ENCODE data around the gene PEX6. TPM values are rescaled to one million over a fixed set of nuclear protein-coding genes. Genes with fewer than 3 reads are reported as not detected.
A peak's percentile ranks its signal among the peaks of the same experiment; 100 is the strongest.

The PEX6 gene
- total RNA-seq, 4 donors from 2014 or later: 23.7 to 39.9 (median 28.4) TPM

- no peak for DNase-seq
- no peak overlapping the region for H3K4me3 ChIP-seq (replicated peaks in 1 of 3)
- no peaks in the 10 kb centered on the region for H3K27me3 ChIP-seq
- intact Hi-C loops (cut with DNase I): loop anchor here (10.0 kb wide), 1 partner anchor 108 kb away; no protein-coding TSS in a partner anchor
- H3K9me3 ChIP-seq: no peaks in the 10 kb centered on the region
- 88 to 91% methylated on average over 6 of the region's 6 CpGs for WGBS, 2 donors
- TF ChIP-seq POLR2A (IDR thresholded peaks at IDR 0.05): no peak
- TF ChIP-seq, protein P1, sequence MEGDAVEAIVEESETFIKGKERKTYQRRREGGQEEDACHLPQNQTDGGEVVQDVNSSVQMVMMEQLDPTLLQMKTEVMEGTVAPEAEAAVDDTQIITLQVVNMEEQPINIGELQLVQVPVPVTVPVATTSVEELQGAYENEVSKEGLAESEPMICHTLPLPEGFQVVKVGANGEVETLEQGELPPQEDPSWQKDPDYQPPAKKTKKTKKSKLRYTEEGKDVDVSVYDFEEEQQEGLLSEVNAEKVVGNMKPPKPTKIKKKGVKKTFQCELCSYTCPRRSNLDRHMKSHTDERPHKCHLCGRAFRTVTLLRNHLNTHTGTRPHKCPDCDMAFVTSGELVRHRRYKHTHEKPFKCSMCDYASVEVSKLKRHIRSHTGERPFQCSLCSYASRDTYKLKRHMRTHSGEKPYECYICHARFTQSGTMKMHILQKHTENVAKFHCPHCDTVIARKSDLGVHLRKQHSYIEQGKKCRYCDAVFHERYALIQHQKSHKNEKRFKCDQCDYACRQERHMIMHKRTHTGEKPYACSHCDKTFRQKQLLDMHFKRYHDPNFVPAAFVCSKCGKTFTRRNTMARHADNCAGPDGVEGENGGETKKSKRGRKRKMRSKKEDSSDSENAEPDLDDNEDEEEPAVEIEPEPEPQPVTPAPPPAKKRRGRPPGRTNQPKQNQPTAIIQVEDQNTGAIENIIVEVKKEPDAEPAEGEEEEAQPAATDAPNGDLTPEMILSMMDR (IDR thresholded peaks at IDR 0.05): no peak
- peaks cover 28 to 39% of the 10 kb centered on the region in 2 donors for H3K4me1 ChIP-seq
- peaks cover 26 to 33% of the 10 kb centered on the region in 2 donors for H3K36me3 ChIP-seq
- no peak overlapping the region for H3K27ac ChIP-seq
Observed at GRCh38 chr6:43012364-43012763, 33.4 kb upstream of the PEX6 start.

GRCh38 chr6:43011207-43011606 lies 32.2 kb upstream of the PEX6 start:
- Histone ChIP-seq H3K4me3 (replicated peaks in 1 of 3) (no peak overlapping the region), H3K9me3 (no peaks in the 10 kb centered on the region), H3K36me3 (peaks cover 32 to 42% of the 10 kb centered on the region in 2 donors), H3K27me3 (no peaks in the 10 kb centered on the region), H3K27ac (no peak overlapping the region), H3K4me1 (peaks cover 21 to 28% of the 10 kb centered on the region in 2 donors)
- 83 to 93% methylated on average over 6 of the region's 6 CpGs for WGBS, 2 donors
- intact Hi-C loops (cut with DNase I): loop anchor here (10.0 kb wide), 1 partner anchor 106 kb away; no protein-coding TSS in a partner anchor
- DNase-seq: no peak
- TF ChIP-seq, protein P1 (IDR thresholded peaks at IDR 0.05): no peak
- TF ChIP-seq POLR2A (IDR thresholded peaks at IDR 0.05): no peak

DNA sequence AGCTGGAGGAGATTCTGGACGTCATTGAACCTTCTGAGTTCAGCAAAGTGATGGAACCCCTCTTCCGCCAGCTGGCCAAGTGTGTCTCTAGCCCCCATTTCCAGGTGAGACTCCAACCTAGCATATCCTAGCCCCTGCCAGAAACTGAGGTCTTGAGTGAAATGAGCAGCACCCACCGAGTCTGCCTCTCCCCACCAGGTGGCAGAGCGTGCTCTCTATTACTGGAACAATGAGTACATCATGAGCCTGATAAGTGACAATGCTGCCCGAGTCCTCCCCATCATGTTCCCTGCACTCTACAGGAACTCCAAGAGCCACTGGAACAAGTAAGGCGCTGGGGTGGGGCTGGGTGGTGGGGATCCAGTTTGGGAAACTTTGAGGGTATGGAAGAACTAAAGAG lies 30.1 kb upstream of the PEX6 start:
- Histone ChIP-seq H3K9me3 (no peaks in the 10 kb centered on the region), H3K27ac (no peak overlapping the region), H3K4me3 (replicated peaks in 1 of 3) (no peak overlapping the region), H3K4me1 (peaks cover 6 to 12% of the 10 kb centered on the region in 2 donors), H3K36me3 (peaks cover 32 to 42% of the 10 kb centered on the region in 2 donors), H3K27me3 (no peaks in the 10 kb centered on the region)
- intact Hi-C loops (cut with DNase I): no loop called here
- peak; percentile 18 to 22 for DNase-seq
- TF ChIP-seq POLR2A (IDR thresholded peaks at IDR 0.05): no peak
- TF ChIP-seq, protein P1 (IDR thresholded peaks at IDR 0.05): peak in 2 of 6 experiments; percentile 13 to 15
- 75 to 81% methylated on average over 6 of the region's 6 CpGs for WGBS, 2 donors

DNA sequence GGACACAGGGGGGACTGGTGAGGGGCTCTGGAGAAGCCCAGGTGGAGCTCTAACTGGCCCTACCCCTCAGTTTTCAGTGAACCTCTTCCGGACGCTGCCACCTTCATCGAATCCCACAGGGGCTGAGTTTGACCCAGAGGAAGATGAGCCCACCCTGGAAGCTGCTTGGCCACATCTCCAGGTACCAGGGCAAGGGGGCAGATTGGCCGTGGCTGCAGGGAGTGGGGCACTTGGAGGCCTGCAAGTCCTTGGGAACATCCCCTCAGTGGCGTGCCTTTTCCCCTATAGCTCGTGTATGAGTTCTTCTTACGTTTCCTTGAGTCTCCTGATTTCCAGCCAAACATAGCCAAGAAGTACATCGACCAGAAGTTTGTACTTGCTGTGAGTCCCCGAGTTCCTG lies 28.1 kb upstream of the PEX6 start:
- no peak for DNase-seq
- no peak overlapping the region for H3K27ac ChIP-seq
- TF ChIP-seq, protein P1 (IDR thresholded peaks at IDR 0.05): no peak
- TF ChIP-seq POLR2A (IDR thresholded peaks at IDR 0.05): no peak
- peaks cover 32 to 42% of the 10 kb centered on the region in 2 donors for H3K36me3 ChIP-seq
- no peaks in the 10 kb centered on the region for H3K4me1 ChIP-seq
- 93 to 95% methylated on average over 7 to 9 of the region's 9 CpGs for WGBS, 2 donors
- no peaks in the 10 kb centered on the region for H3K9me3 ChIP-seq
- H3K4me3 ChIP-seq (replicated peaks in 1 of 3): no peak overlapping the region
- no peaks in the 10 kb centered on the region for H3K27me3 ChIP-seq
- intact Hi-C loops (cut with DNase I): no loop called here

- intact Hi-C loops (cut with DNase I): no loop called here
- Histone ChIP-seq H3K4me1 (no peaks in the 10 kb centered on the region), H3K27me3 (no peaks in the 10 kb centered on the region), H3K27ac (no peak overlapping the region), H3K36me3 (peaks cover 30 to 35% of the 10 kb centered on the region in 2 donors), H3K9me3 (no peaks in the 10 kb centered on the region), H3K4me3 (replicated peaks in 1 of 3) (no peak overlapping the region)
- DNase-seq: no peak
- TF ChIP-seq POLR2A (IDR thresholded peaks at IDR 0.05): no peak
- TF ChIP-seq, protein P1 (IDR thresholded peaks at IDR 0.05): no peak
- WGBS, 2 donors: 89 to 97% methylated on average over 7 to 11 of the region's 11 CpGs
Observed at GRCh38 chr6:43006251-43006650, 27.3 kb upstream of the PEX6 start.
